MG63 (cell line): ENCODE measurements around the gene CPNE2. TPM values are rescaled to one million over a fixed set of nuclear protein-coding genes. Genes with fewer than 3 reads are reported as not detected.
A peak's percentile ranks its signal among the peaks of the same experiment; 100 is the strongest.
"Not testable (repeated sequence)": the region's sequence is repeated elsewhere in the genome, so short reads cannot be mapped to it uniquely, and the experiment has no call there.

Source experiments
- DNase-seq: peaks from one replicate; pipeline ENCODE4 v3.0.0-alpha.2; 2020
- H3K27me3 ChIP-seq: fragments of 250-450 bp; sonication (Bioruptor Pico); 2 replicates; pipeline ENCODE4 v1.5.1; 2020; ENCODE audit warnings: mild to moderate bottlenecking, moderate library complexity
- H3K36me3 ChIP-seq: fragments of 250-450 bp; sonication (Bioruptor Pico); 2 replicates; pipeline ENCODE4 v1.5.1; 2020; ENCODE audit warnings: mild to moderate bottlenecking, moderate library complexity
- H3K4me3 ChIP-seq: fragments of 250-450 bp; sonication (Bioruptor Pico); 2 replicates; pipeline ENCODE4 v1.5.1; 2020; ENCODE audit warnings: mild to moderate bottlenecking, moderate library complexity
- H3K9me3 ChIP-seq: fragments of 250-450 bp; sonication (Bioruptor Pico); 2 replicates; pipeline ENCODE4 v1.5.1; 2020; ENCODE audit warnings: mild to moderate bottlenecking, moderate library complexity
- total RNA-seq: library from RNA; depleted of rRNA; stranded (reverse); fragments of >200 nt; shearing (Covaris generic); gene quantifications from 2 replicates; pipeline ENCODE4 v1.2.3, GENCODE V29; 2014; ENCODE audit warnings: low replicate concordance

Gene CPNE2
- total RNA-seq, 1 experiment from 2014 or later: 45.8 TPM

- H3K36me3 ChIP-seq, H3K27me3 ChIP-seq, DNase-seq, H3K4me3 ChIP-seq, H3K9me3 ChIP-seq: not testable (repeated sequence)
Measured at GRCh38 chr16:57063189-57063588, 29.2 kb upstream of the CPNE2 start.

GRCh38 chr16:57064995-57065394, 27.4 kb upstream of the CPNE2 start:
- Histone ChIP-seq H3K36me3 (no peaks in the 10 kb centered on the region; the same call in 1 of the 2 replicates), H3K4me3 (no peak overlapping the region), H3K9me3 (no peaks in the 10 kb centered on the region), H3K27me3 (no peaks in the 10 kb centered on the region)
- DNase-seq: no peak

DNA sequence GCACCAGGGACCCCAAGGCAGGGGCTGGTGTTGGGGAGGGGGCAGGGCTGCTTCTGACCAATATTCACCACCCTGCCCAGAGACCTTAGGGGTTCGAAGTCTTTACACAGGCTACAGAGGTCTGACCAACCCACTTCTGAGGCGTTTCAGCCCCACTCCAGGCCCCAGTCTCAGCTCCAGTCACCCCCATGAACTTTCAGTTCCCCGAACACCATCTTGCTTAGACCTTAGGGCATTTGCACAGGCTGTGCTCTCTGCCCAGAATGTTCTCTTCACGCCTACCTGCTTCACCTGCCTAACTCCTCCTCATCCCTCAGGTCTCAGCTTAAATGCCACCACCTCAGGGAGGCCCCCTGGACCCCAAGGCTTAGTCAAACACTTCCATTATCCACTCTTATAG, 25.8 kb upstream of the CPNE2 start:
- no peaks in the 10 kb centered on the region; the same call in 1 of the 2 replicates for H3K36me3 ChIP-seq
- no peak for DNase-seq
- no peak overlapping the region for H3K4me3 ChIP-seq
- no peaks in the 10 kb centered on the region for H3K9me3 ChIP-seq
- no peaks in the 10 kb centered on the region for H3K27me3 ChIP-seq

DNA sequence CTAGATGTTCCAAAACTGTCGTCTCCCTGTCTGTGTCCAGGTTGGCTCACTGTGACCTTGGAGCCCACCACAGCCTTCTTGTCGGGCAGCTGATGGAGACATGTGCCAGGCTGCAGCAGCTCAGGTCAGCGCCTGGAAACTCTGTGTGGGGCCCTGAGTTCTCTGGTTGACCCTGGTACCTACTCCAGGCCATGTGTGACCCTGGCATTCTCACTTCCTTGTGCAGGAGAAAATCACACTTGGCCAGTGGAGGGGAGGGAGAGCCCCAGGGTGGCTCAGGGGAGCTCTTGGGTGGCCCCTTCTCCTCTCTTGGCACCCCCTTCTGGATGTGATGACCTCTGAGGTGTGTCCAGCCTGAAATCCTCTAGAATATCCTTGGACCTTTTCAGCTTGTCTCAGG, 25.0 kb upstream of the CPNE2 start:
- no peak for DNase-seq
- Histone ChIP-seq H3K27me3 (no peaks in the 10 kb centered on the region), H3K4me3 (no peak overlapping the region), H3K36me3 (no peaks in the 10 kb centered on the region; the same call in 1 of the 2 replicates), H3K9me3 (no peaks in the 10 kb centered on the region)

- H3K27me3 ChIP-seq: no peaks in the 10 kb centered on the region
- no peak for DNase-seq
Measured at GRCh38 chr16:57069053-57069452, 23.3 kb upstream of the CPNE2 start.

GRCh38 chr16:57069635-57070370, 22.6 kb upstream of the CPNE2 start:
- no peaks in the 10 kb centered on the region; the same call in 1 of the 2 replicates for H3K36me3 ChIP-seq
- H3K4me3 ChIP-seq: no peak overlapping the region
- no peaks in the 10 kb centered on the region for H3K9me3 ChIP-seq
- no peak for DNase-seq
- no peaks in the 10 kb centered on the region for H3K27me3 ChIP-seq

More at GRCh38 chr16:57069053-57069452, 23.3 kb upstream of the CPNE2 start:
- Histone ChIP-seq H3K36me3 (no peaks in the 10 kb centered on the region; the same call in 1 of the 2 replicates), H3K9me3 (no peaks in the 10 kb centered on the region), H3K4me3 (no peak overlapping the region)

DNA sequence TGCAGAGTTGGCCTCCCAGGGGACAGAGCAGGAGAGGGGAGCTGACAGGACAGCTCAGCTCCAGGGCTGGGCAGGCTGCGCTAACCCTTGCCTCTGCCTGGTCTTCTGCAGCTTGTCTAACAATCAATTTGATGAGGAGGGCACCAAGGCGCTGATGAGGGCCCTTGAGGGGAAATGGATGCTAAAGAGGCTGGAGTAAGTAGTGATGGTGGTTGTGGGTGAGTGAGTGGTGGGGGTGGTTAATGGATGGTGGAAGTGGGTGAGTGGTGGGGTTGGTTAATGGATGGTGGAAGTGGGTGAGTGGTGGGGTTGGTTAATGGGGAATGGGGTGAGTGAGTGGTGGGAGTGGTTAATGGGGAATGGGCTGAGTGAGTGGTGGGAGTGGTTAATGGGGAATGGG, 22.0 kb upstream of the CPNE2 start:
- DNase-seq: no peak
- no peaks in the 10 kb centered on the region; the same call in 1 of the 2 replicates for H3K36me3 ChIP-seq
- no peak overlapping the region for H3K4me3 ChIP-seq
- H3K9me3 ChIP-seq: no peaks in the 10 kb centered on the region
- no peaks in the 10 kb centered on the region for H3K27me3 ChIP-seq

GRCh38 chr16:57071081-57071732, 21.2 kb upstream of the CPNE2 start:
- not testable (repeated sequence) for DNase-seq, H3K36me3 ChIP-seq, H3K4me3 ChIP-seq, H3K27me3 ChIP-seq, H3K9me3 ChIP-seq

DNA sequence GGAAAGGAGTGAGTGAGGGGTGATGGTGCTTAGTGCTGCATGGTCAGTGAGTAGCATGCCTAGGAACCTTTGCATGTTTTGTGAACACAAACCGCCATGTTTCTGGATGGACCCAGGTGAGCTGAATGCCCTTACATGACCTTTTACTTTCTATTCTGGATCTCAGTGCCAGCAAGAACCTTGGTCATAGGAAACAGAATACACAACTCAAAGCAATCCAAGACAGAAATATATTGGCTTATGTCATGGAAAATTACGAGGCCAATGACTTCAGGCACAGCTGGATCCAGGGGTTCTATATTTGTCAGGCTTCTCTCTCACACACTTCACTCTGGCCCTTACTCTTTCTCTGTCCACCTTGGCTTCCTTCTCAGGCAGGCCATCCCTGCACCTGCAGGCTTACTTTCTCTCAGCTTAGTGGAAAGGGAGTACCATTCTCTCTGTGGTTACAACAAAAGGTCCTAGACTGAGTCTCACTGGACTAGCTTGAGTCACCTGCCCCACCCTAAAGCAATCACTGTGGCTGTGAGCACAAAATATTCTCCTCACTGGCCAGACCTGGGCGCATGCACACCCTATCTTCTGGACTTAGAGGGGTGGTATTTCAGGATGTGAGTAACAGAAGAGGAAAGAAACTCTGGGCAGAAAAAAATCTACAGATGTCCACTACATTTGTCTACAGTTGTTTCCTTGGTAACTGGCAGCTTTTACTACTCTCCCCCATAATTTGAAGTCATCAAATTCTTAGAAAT, 20.4 kb upstream of the CPNE2 start:
- peak; percentile 79 for DNase-seq
- Histone ChIP-seq H3K27me3 (no peaks in the 10 kb centered on the region), H3K9me3 (no peaks in the 10 kb centered on the region), H3K4me3 (no peak overlapping the region), H3K36me3 (no peaks in the 10 kb centered on the region; the same call in 1 of the 2 replicates)

DNA sequence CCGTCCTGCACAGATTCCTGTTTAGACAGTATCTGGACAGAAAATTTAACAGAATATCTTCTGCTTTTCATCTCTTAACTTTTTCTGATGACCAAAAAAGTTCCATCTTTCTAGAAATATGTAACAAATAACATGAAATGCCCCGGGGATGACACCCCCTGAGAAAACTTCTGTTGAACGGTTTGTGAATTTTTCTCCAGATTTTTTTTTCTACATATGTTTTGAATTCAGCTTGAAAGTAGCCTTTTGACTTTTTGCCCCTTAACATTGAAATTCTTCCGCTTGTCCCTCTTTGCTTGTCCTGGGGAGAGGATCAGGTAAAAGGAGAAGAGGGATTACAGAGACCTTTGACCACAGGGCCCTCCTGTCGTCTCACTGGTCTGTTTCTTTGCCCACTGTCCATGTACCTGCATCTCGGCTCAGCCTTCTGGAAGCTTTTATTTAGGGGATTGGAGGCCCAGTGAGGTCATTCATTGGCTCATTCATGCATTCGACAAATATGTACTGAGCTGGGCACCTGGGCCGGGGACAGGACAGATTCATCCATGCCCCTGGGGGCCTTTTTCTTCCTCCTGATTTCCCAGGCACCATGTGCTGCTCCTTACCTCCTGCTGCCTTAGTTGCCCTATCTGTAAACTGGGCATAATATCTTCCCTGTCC, 19.6 kb upstream of the CPNE2 start:
- no peaks in the 10 kb centered on the region for H3K9me3 ChIP-seq
- no peaks in the 10 kb centered on the region; the same call in 1 of the 2 replicates for H3K36me3 ChIP-seq
- no peak overlapping the region for H3K4me3 ChIP-seq
- no peak for DNase-seq
- no peaks in the 10 kb centered on the region for H3K27me3 ChIP-seq

DNA sequence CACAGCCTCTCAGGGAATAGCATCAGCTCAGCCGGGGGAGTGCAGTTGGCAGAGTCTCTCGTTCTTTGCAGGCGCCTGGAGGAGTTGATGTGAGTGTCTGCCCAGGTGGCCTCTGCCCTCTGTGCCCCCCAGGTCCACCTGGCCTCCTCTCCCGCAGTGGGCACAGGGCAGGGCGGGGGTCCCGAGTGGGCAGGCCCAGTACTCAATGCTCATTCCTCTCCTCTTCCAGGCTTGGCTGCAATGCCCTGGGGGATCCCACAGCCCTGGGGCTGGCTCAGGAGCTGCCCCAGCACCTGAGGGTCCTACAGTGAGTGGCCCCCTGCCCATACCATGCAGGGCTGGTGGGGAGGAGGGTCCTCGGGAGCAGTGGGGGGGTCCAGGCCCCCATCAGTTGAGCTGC, 14.7 kb upstream of the CPNE2 start:
- H3K9me3 ChIP-seq: no peaks in the 10 kb centered on the region
- H3K36me3 ChIP-seq: no peaks in the 10 kb centered on the region; the same call in 1 of the 2 replicates
- DNase-seq: no peak
- no peak overlapping the region for H3K4me3 ChIP-seq
- no peaks in the 10 kb centered on the region for H3K27me3 ChIP-seq

DNA sequence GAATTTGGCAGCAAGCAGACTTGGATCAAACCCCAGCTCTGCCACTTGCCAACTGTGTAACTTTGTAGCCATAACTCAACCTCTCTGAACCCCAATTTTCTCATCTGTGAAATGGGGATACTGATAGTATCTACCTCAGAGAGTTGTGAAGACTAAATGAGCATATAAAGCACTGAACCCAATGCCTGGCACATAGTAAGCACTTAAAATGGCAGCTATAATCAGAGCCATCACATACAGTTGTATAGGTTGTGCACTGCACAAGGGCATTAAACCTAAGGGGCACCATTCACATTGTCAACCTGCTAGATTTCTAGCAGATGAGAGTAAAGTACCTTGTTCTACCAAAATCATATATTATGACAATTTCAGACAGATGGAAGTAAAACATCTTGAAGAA, 10.6 kb upstream of the CPNE2 start:
- Histone ChIP-seq H3K36me3 (no peaks in the 10 kb centered on the region; the same call in 1 of the 2 replicates), H3K4me3 (no peak overlapping the region), H3K27me3 (no peaks in the 10 kb centered on the region), H3K9me3 (no peaks in the 10 kb centered on the region)
- no peak for DNase-seq

- no peaks in the 10 kb centered on the region for H3K9me3 ChIP-seq
- no peak for DNase-seq
- H3K4me3 ChIP-seq: no peak overlapping the region
- H3K36me3 ChIP-seq: no peaks in the 10 kb centered on the region; the same call in 1 of the 2 replicates
- H3K27me3 ChIP-seq: no peaks in the 10 kb centered on the region
Measured at GRCh38 chr16:57082664-57083063, 9.7 kb upstream of the CPNE2 start.

DNA sequence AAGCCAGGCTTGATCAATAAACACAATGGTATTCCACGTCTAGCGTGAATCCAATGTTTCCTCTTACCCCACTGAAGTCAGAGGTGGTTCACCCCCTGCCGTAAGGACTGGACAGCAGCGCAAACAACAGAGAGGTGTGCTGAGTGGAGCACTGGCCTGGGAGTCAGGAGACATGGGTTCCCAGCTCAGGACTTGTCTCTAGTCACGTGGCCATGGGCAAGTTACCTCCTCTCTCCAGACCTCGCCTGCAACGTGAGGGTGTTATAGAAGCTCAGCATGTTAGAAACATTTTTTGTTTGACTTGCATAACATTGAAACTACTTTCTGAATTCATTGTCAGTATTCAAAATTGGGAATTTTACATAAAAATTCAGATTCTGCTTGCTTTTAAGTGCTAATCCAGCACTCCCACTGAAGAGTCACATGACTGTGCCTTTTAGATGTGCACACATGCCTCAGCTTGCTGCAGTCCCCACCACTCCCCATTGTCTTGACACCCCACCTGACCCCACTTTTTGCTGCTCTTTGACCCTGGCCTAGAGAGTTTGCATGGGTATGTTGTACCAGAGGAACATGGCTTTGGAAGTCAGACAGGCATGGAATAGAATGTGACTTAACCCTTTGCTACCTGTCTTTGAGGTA, 8.8 kb upstream of the CPNE2 start:
- Histone ChIP-seq H3K4me3 (no peak overlapping the region), H3K9me3 (no peaks in the 10 kb centered on the region), H3K27me3 (no peaks in the 10 kb centered on the region), H3K36me3 (no peaks in the 10 kb centered on the region; the same call in 1 of the 2 replicates)
- no peak for DNase-seq

GRCh38 chr16:57084257-57084770, 8.1 kb upstream of the CPNE2 start:
- Histone ChIP-seq H3K9me3 (no peaks in the 10 kb centered on the region), H3K36me3 (no peaks in the 10 kb centered on the region; the same call in 1 of the 2 replicates), H3K27me3 (no peaks in the 10 kb centered on the region), H3K4me3 (no peak overlapping the region)
- peak; percentile 69 for DNase-seq

- Histone ChIP-seq H3K27me3 (no peaks in the 10 kb centered on the region), H3K4me3 (no peak overlapping the region)
- DNase-seq: no peak
Measured at GRCh38 chr16:57084996-57085395, 7.4 kb upstream of the CPNE2 start.

More at GRCh38 chr16:57084996-57085395, 7.4 kb upstream of the CPNE2 start:
- H3K36me3 ChIP-seq: no peaks in the 10 kb centered on the region; the same call in 1 of the 2 replicates
- no peaks in the 10 kb centered on the region for H3K9me3 ChIP-seq
